ENCODE results near the gene TXNL4B.

GRCh38 chr16:72043539-72043938, 49.9 kb downstream of the TXNL4B start:
- no peak for TF ChIP-seq POLR2A (IDR thresholded peaks at IDR 0.05)
- TF ChIP-seq CTCF (IDR thresholded peaks at IDR 0.05): no peak
